IMR-90 (cell line): ENCODE results near the gene RMDN3. TPM values are rescaled to one million over a fixed set of nuclear protein-coding genes. Genes with fewer than 3 reads are reported as not detected.

Source experiments
- ATAC-seq: fragments of 200-7000 bp; cut with Tn5 transposase; 2 replicates; pipeline ENCODE4 v1.9.1; 2020; ENCODE audit warnings: low read depth, mild to moderate bottlenecking, moderate library complexity
- BruUV-seq: library from RNA; stranded (reverse); fragments of 400-500 nt; replicated peaks from 2 replicates; lab custom pipeline; 2021; lab: Mats Ljungman, UMichigan
- CTCF ChIA-PET: fragments of 300-600 bp; formaldehyde crosslinking; extraction: SDS; loops from one replicate; lab custom pipeline; 2021; ENCODE audit warnings: antibody characterized with exemption; lab: Yijun Ruan, JAX
- POLR2A ChIA-PET: fragments of 300-600 bp; sonication (Branson Sonifier 250); formaldehyde crosslinking; loops from one replicate; lab custom pipeline; 2022; ENCODE audit warnings: antibody characterized with exemption; ENCODE audit not compliant: unreplicated experiment; lab: Charles Lee
- DNase-seq: peaks from one replicate; pipeline ENCODE4 v3.0.0; 2013
- H2AFZ ChIP-seq: replicated peaks from 2 replicates; pipeline ENCODE3; 2013; ENCODE audit warnings: low read length, mild to moderate bottlenecking; ENCODE audit not compliant: poor library complexity
- H2AK5ac ChIP-seq: 2 replicates; pipeline ENCODE4 v1.6.1; 2013; ENCODE audit warnings: low read depth, low read length, inconsistent platforms
- H2AK9ac ChIP-seq: replicated peaks from 2 replicates; pipeline ENCODE3; 2013; ENCODE audit warnings: mild to moderate bottlenecking, low read depth, low read length, moderate library complexity; ENCODE audit not compliant: poor library complexity
- H2BK120ac ChIP-seq: 2 replicates; pipeline ENCODE4 v1.6.1; 2013; ENCODE audit warnings: low read depth, low read length, inconsistent platforms
- H2BK15ac ChIP-seq: 3 replicates; pipeline ENCODE4 v1.6.1; 2013; ENCODE audit warnings: low read depth, low read length, inconsistent platforms
- H2BK20ac ChIP-seq: 2 replicates; pipeline ENCODE4 v1.6.1; 2013; ENCODE audit warnings: low read depth, mild to moderate bottlenecking, inconsistent platforms, low read length, moderate library complexity
- H2BK5ac ChIP-seq: 2 replicates; pipeline ENCODE4 v1.6.1; 2013; ENCODE audit warnings: mild to moderate bottlenecking, low read depth, low read length, inconsistent platforms; ENCODE audit not compliant: poor library complexity, severe bottlenecking
- H3K14ac ChIP-seq: replicated peaks from 2 replicates; pipeline ENCODE4 v1.6.1; 2013; ENCODE audit warnings: low read depth, low read length, inconsistent platforms
- H3K18ac ChIP-seq: 2 replicates; pipeline ENCODE4 v1.6.1; 2013; ENCODE audit warnings: low read depth, low read length, control low read depth
- H3K23ac ChIP-seq: 2 replicates; pipeline ENCODE4 v1.6.1; 2013; ENCODE audit warnings: low read depth, low read length, inconsistent platforms
- H3K27ac ChIP-seq: 2 replicates; pipeline ENCODE4 v1.5.1; 2013; ENCODE audit warnings: mild to moderate bottlenecking, control low read depth, low read length; ENCODE audit not compliant: insufficient read depth
- H3K27me3 ChIP-seq: 2 replicates; pipeline ENCODE4 v1.6.1; 2013; ENCODE audit warnings: low read length; ENCODE audit not compliant: control insufficient read depth, insufficient read depth
- H3K36me3 ChIP-seq: 2 replicates; pipeline ENCODE4 v1.6.1; 2013; ENCODE audit warnings: low read length, mixed read lengths; ENCODE audit not compliant: control insufficient read depth, insufficient read depth
- H3K4ac ChIP-seq: 2 replicates; pipeline ENCODE4 v1.6.1; 2013; ENCODE audit warnings: low read depth, low read length, inconsistent platforms
- H3K4me1 ChIP-seq: 2 replicates; pipeline ENCODE4 v1.6.1; 2013; ENCODE audit warnings: low read length, mixed read lengths; ENCODE audit not compliant: control insufficient read depth, insufficient read depth
- H3K4me2 ChIP-seq: 2 replicates; pipeline ENCODE4 v1.6.1; 2013; ENCODE audit warnings: low read depth, mild to moderate bottlenecking, control low read depth, low read length, moderate library complexity
- H3K4me3 ChIP-seq: 2 replicates; pipeline ENCODE4 v1.5.1; 2013; ENCODE audit warnings: low read depth, mild to moderate bottlenecking, control low read depth, low read length, moderate library complexity; ENCODE audit not compliant: insufficient read depth
- H3K56ac ChIP-seq: 2 replicates; pipeline ENCODE4 v1.6.1; 2013; ENCODE audit warnings: low read length, inconsistent platforms; ENCODE audit not compliant: insufficient read depth; ENCODE audit errors: extremely low read depth
- H3K79me1 ChIP-seq, 2 experiments: 2 replicates each; pipeline ENCODE4 v1.6.1; 2013; ENCODE audit warnings: low read length in 2 of 2, inconsistent platforms in 1 of 2, low read depth in 1 of 2
- H3K9ac ChIP-seq: 2 replicates; pipeline ENCODE4 v1.6.1; 2013; ENCODE audit warnings: low read depth, low read length, control low read depth
- H3K9me1 ChIP-seq: 2 replicates; pipeline ENCODE4 v1.6.1; 2013; ENCODE audit warnings: low read length, inconsistent platforms; ENCODE audit not compliant: insufficient read depth
- H3K9me3 ChIP-seq: 2 replicates; pipeline ENCODE4 v1.6.1; 2013; ENCODE audit warnings: low read length; ENCODE audit not compliant: control insufficient read depth, insufficient read depth
- H4K20me1 ChIP-seq: 2 replicates; pipeline ENCODE4 v1.6.1; 2013; ENCODE audit warnings: low read length, inconsistent platforms; ENCODE audit not compliant: insufficient read depth
- H4K5ac ChIP-seq: 2 replicates; pipeline ENCODE4 v1.6.1; 2013; ENCODE audit warnings: mild to moderate bottlenecking, low read depth, low read length, control low read depth
- H4K8ac ChIP-seq, 2 experiments: 2 replicates each; pipeline ENCODE4 v1.6.1; 2013; ENCODE audit warnings: low read depth in 2 of 2, low read length in 2 of 2, control low read depth in 1 of 2, inconsistent platforms in 1 of 2
- H4K91ac ChIP-seq: 2 replicates; pipeline ENCODE4 v1.6.1; 2013; ENCODE audit warnings: low read depth, low read length, inconsistent platforms; ENCODE audit not compliant: insufficient read depth
- CEBPB ChIP-seq: IDR thresholded peaks from 2 replicates; pipeline ENCODE4 v1.6.1; 2012; ENCODE audit warnings: low read depth, low read length, improper control_type of control experiment
- CHD1 ChIP-seq: IDR thresholded peaks from 2 replicates; pipeline ENCODE4 v1.6.1; 2012; ENCODE audit warnings: low read depth, low read length, improper control_type of control experiment
- ELK1 ChIP-seq: fragments of 150-350 bp; IDR thresholded peaks from 2 replicates; pipeline ENCODE4 v1.6.1; 2016; ENCODE audit warnings: low read depth, mild to moderate bottlenecking, low read length, moderate library complexity, borderline replicate concordance
- FOS ChIP-seq: fragments of 150-350 bp; IDR thresholded peaks from 2 replicates; pipeline ENCODE4 v1.6.1; 2016; ENCODE audit warnings: low read depth, low read length
- MAZ ChIP-seq: IDR thresholded peaks from 2 replicates; pipeline ENCODE4 v1.6.1; 2012; ENCODE audit warnings: low read depth, mild to moderate bottlenecking, low read length, improper control_type of control experiment, moderate library complexity, borderline replicate concordance
- MXI1 ChIP-seq: IDR thresholded peaks from 2 replicates; pipeline ENCODE4 v1.6.1; 2012; ENCODE audit warnings: low read depth, mild to moderate bottlenecking, low read length, moderate library complexity, borderline replicate concordance
- NFE2L2 ChIP-seq: fragments of 150-350 bp; IDR thresholded peaks from 2 replicates; pipeline ENCODE4 v1.6.1; 2016; ENCODE audit warnings: low read depth, mild to moderate bottlenecking, low read length
- RAD21 ChIP-seq: IDR thresholded peaks from 2 replicates; pipeline ENCODE4 v1.6.1; 2012; ENCODE audit warnings: low read length, improper control_type of control experiment
- RFX5 ChIP-seq: IDR thresholded peaks from 2 replicates; pipeline ENCODE4 v1.8.0; 2012; ENCODE audit warnings: low read depth, mild to moderate bottlenecking, low read length, moderate library complexity
- SMC3 ChIP-seq: fragments of 150-350 bp; IDR thresholded peaks from 2 replicates; pipeline ENCODE4 v1.6.1; 2016; ENCODE audit warnings: low read depth, mild to moderate bottlenecking, antibody characterized with exemption, low read length, moderate library complexity
- WGBS, 2 experiments: methylation state at CpG; one replicate each; pipeline versions ENCODE4 v1.1.5 to v1.1.7; 2013; ENCODE audit warnings: missing lambda C conversion rate in 2 of 2; ENCODE audit not compliant: insufficient read length in 1 of 2; ENCODE audit errors: extremely low coverage in 2 of 2; 5-methylcytosine and 5-hydroxymethylcytosine counted together
- dilution Hi-C: fragments of 300-500 bp; cut with HindIII; formaldehyde crosslinking; loops from one replicate; pipeline ENCODE4 v1.14.3; 2018; ENCODE audit warnings: low sequenced_read_pairs; ENCODE audit not compliant: unreplicated experiment
- in situ Hi-C: fragments of 300-500 bp; cut with MboI; formaldehyde crosslinking; loops from 3 replicates; pipeline ENCODE4 v1.14.3; 2019; ENCODE audit warnings: low sequenced_read_pairs, inconsistent platforms, mixed read lengths
- intact Hi-C: fragments of 100-400 bp; cut with micrococcal nuclease; formaldehyde crosslinking; loops from 2 replicates; pipeline ENCODE4 v1.10.0; 2022
- polyA plus RNA-seq, 3 experiments: library from polyadenylated mRNA; depleted of rRNA; stranded (reverse); fragments of >200 nt; gene quantifications; 2 replicates each; pipeline ENCODE4 v1.2.3, GENCODE V29; 2012; ENCODE audit warnings: low replicate concordance in 1 of 3
- total RNA-seq: library from RNA; depleted of rRNA; stranded (reverse); fragments of >200 nt; gene quantifications from 2 replicates; pipeline ENCODE4 v1.2.3, GENCODE V29; 2012
- TF ChIP-seq, protein P1 (sequence below): fragments of 150-350 bp; IDR thresholded peaks from 2 replicates; pipeline ENCODE4 v1.6.1; 2017; ENCODE audit warnings: mild to moderate bottlenecking, antibody characterized with exemption, low read length, low read depth

RMDN3 gene
- total and polyA plus RNA-seq, 2 of the 4 experiments (the other 2 are of a cell fraction) = 14.7 to 25.7 TPM

- Histone ChIP-seq H2AK9ac (peak overlapping the region; percentile 73), H2BK15ac (no peak overlapping the region), H3K23ac (peak overlapping the region; percentile 76; the same call in 1 of the 2 replicates), H4K5ac (peak overlapping the region; percentile 17), H3K27ac (peak overlapping the region; percentile 32; the same call in 1 of the 2 replicates), H3K18ac (no peak overlapping the region), H3K4me1 (peaks cover 24% of the 10 kb centered on the region), H3K27me3 (no peaks in the 10 kb centered on the region; the same call in 1 of the 2 replicates), H3K4ac (peak overlapping the region; percentile 12), H3K9me3 (no peaks in the 10 kb centered on the region), H3K4me3 (peak overlapping the region; percentile 44; the same call in 1 of the 2 replicates), H3K4me2 (peak overlapping the region; percentile 77), H4K20me1 (peaks cover 9% of the 10 kb centered on the region; the same call in 1 of the 2 replicates), H3K56ac (no peak overlapping the region), H3K14ac (no peak overlapping the region), H2BK20ac (no peak overlapping the region), H3K36me3 (peaks cover 2% of the 10 kb centered on the region; the same call in 1 of the 2 replicates), H2BK120ac (no peak overlapping the region), H3K9ac (no peak overlapping the region), H2AFZ (peak overlapping the region; percentile 94), H2AK5ac (peak overlapping the region; percentile 30; the same call in 1 of the 2 replicates), H4K91ac (no peak overlapping the region), H4K8ac (peak overlapping the region in 1 of 2 experiments; percentile 74; a peak in 1 of 4 replicates), H3K79me1 (no peaks in the 10 kb centered on the region; a peak in 1 of 4 replicates), H3K9me1 (peaks cover 17% of the 10 kb centered on the region), H2BK5ac (peak overlapping the region; percentile 7)
- TF ChIP-seq FOS (no peak), SMC3 (no peak), ELK1 (no peak), MAZ (no peak), CEBPB (no peak), NFE2L2 (no peak), RFX5 (no peak), MXI1 (no peak), CHD1 (no peak), RAD21 (no peak)
- TF ChIP-seq, protein P1, sequence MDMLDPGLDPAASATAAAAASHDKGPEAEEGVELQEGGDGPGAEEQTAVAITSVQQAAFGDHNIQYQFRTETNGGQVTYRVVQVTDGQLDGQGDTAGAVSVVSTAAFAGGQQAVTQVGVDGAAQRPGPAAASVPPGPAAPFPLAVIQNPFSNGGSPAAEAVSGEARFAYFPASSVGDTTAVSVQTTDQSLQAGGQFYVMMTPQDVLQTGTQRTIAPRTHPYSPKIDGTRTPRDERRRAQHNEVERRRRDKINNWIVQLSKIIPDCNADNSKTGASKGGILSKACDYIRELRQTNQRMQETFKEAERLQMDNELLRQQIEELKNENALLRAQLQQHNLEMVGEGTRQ = no peak
- DNase-seq (no peak), ATAC-seq (no peak; the same call in 1 of the 2 replicates)
- in situ Hi-C loops = no loop called here
- dilution Hi-C loops = no loop called here
- POLR2A ChIA-PET = interaction anchor here (0.6 kb wide), 1 partner anchor 253 kb away, joined by 7 read pairs; no protein-coding TSS in a partner anchor
- no TSS peak for BruUV-seq
- intact Hi-C loops = no loop called here
- CTCF ChIA-PET = interaction anchor here (0.6 kb wide), 1 partner anchor 336 kb away, joined by 3 read pairs; no protein-coding TSS in a partner anchor
- 25% methylated on average over 1 of the region's 8 CpGs; no CpG with 5 or more reads in 1 of the 2 experiments for WGBS, 2 experiments
Observed at GRCh38 chr15:40764629-40765103, 9.6 kb upstream of the RMDN3 start.
